Ishikawa (cell line): ENCODE measurements around the gene COPE.

Experiments used
- CEBPB ChIP-seq: IDR thresholded peaks from 2 replicates; pipeline ENCODE4 v1.6.1; 2012
- CREB1 ChIP-seq: IDR thresholded peaks from 2 replicates; pipeline ENCODE4 v1.6.1; 2012; ENCODE audit warnings: low read depth
- EGR1 ChIP-seq: IDR thresholded peaks from 2 replicates; pipeline ENCODE4 v1.6.1; 2012
- EP300 ChIP-seq: IDR thresholded peaks from 2 replicates; pipeline ENCODE4 v1.6.1; 2012; ENCODE audit warnings: borderline replicate concordance
- FOXM1 ChIP-seq: IDR thresholded peaks from 2 replicates; pipeline ENCODE4 v1.6.1; 2012; ENCODE audit warnings: low read depth, borderline replicate concordance
- NFIC ChIP-seq: IDR thresholded peaks from 2 replicates; pipeline ENCODE4 v1.6.1; 2012
- RAD21 ChIP-seq: IDR thresholded peaks from 2 replicates; pipeline ENCODE4 v1.6.1; 2012; ENCODE audit warnings: low read depth
- TAF1 ChIP-seq: IDR thresholded peaks from 2 replicates; pipeline ENCODE4 v1.6.1; 2012; ENCODE audit warnings: low read depth, mild to moderate bottlenecking
- TCF12 ChIP-seq: IDR thresholded peaks from 2 replicates; pipeline ENCODE4 v1.6.1; 2012; ENCODE audit warnings: low read depth
- TEAD4 ChIP-seq: IDR thresholded peaks from 2 replicates; pipeline ENCODE4 v1.6.1; 2012
- YY1 ChIP-seq: IDR thresholded peaks from 2 replicates; pipeline ENCODE4 v1.6.1; 2012; ENCODE audit warnings: low read depth
- ZBTB7A ChIP-seq: IDR thresholded peaks from 2 replicates; pipeline ENCODE4 v1.6.1; 2012; ENCODE audit warnings: low read depth
- TF ChIP-seq, protein P1 (sequence below): IDR thresholded peaks from 2 replicates; pipeline ENCODE4 v1.6.1; 2012; ENCODE audit warnings: low read depth, mild to moderate bottlenecking
- TF ChIP-seq, protein P2 (sequence below): IDR thresholded peaks from 2 replicates; pipeline ENCODE4 v1.6.1; 2012
- TF ChIP-seq, protein P3 (sequence below): IDR thresholded peaks from 2 replicates; pipeline ENCODE4 v1.6.1; 2012

Gene COPE

DNA sequence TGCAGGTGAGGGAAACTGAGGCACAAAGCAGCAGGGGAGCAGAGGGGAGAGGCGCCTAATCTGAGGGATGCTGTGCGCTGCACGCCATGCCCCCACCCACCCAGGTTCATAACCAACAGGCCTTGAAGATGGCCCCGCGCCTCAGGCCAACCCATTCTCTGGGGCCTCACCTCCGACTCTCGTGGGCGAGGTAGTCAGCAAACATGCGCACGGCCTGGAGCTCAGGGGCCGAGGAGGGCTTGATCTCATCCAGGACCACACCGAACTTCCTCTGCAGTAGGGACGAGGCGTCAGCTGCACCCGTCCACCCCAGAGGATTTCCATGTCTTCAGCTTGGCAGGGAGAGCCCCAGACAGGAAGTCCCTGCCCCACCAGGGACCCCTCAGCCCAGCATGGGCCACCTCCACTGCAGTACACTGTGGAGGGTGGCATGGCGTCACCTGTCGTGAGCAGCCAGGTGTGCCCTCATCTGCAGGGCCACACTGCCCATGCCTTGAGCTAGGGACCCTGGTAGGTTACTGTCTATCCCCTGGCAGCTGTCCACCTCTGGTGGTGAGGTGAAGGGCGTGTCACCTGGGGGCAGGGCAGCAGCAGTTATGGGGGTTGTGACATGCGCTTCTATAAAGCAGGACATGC is 8.3 kb downstream of the COPE start:
- TF ChIP-seq EP300 (no peak), TCF12 (no peak), TAF1 (no peak), NFIC (no peak), YY1 (no peak), ZBTB7A (no peak), FOXM1 (no peak), RAD21 (no peak), CEBPB (no peak), EGR1 (no peak), TEAD4 (no peak)
- TF ChIP-seq, protein P1, sequence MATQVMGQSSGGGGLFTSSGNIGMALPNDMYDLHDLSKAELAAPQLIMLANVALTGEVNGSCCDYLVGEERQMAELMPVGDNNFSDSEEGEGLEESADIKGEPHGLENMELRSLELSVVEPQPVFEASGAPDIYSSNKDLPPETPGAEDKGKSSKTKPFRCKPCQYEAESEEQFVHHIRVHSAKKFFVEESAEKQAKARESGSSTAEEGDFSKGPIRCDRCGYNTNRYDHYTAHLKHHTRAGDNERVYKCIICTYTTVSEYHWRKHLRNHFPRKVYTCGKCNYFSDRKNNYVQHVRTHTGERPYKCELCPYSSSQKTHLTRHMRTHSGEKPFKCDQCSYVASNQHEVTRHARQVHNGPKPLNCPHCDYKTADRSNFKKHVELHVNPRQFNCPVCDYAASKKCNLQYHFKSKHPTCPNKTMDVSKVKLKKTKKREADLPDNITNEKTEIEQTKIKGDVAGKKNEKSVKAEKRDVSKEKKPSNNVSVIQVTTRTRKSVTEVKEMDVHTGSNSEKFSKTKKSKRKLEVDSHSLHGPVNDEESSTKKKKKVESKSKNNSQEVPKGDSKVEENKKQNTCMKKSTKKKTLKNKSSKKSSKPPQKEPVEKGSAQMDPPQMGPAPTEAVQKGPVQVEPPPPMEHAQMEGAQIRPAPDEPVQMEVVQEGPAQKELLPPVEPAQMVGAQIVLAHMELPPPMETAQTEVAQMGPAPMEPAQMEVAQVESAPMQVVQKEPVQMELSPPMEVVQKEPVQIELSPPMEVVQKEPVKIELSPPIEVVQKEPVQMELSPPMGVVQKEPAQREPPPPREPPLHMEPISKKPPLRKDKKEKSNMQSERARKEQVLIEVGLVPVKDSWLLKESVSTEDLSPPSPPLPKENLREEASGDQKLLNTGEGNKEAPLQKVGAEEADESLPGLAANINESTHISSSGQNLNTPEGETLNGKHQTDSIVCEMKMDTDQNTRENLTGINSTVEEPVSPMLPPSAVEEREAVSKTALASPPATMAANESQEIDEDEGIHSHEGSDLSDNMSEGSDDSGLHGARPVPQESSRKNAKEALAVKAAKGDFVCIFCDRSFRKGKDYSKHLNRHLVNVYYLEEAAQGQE: no peak
- TF ChIP-seq, protein P2, sequence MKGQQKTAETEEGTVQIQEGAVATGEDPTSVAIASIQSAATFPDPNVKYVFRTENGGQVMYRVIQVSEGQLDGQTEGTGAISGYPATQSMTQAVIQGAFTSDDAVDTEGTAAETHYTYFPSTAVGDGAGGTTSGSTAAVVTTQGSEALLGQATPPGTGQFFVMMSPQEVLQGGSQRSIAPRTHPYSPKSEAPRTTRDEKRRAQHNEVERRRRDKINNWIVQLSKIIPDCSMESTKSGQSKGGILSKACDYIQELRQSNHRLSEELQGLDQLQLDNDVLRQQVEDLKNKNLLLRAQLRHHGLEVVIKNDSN: no peak

DNA sequence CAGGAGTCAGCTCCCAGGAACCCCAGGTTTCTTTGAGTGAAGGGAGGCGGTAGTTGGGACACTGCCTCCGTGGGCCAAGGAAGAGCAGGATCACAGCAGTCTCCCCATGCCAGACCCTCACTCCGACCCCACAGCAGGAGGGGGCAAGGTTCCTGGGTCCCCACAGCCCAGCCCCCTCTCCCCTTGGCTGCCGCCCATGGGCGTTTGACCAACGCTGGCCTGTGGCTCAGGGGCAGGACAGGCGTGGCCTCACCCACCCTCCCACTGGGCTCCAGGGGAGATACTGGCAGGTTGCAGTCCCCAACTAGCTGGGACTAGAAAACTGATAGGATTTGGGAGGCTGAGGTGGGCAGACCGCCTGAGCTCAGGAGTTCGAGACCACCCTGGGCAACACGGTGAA is 9.2 kb downstream of the COPE start:
- TF ChIP-seq EP300 (no peak), TCF12 (no peak), EGR1 (no peak), TEAD4 (no peak), FOXM1 (no peak), CREB1 (no peak), RAD21 (no peak), NFIC (no peak), YY1 (no peak), TAF1 (no peak), CEBPB (no peak), ZBTB7A (no peak)
- TF ChIP-seq, protein P3, sequence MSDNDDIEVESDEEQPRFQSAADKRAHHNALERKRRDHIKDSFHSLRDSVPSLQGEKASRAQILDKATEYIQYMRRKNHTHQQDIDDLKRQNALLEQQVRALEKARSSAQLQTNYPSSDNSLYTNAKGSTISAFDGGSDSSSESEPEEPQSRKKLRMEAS: no peak
- TF ChIP-seq, protein P2: no peak
- TF ChIP-seq, protein P1: no peak

DNA sequence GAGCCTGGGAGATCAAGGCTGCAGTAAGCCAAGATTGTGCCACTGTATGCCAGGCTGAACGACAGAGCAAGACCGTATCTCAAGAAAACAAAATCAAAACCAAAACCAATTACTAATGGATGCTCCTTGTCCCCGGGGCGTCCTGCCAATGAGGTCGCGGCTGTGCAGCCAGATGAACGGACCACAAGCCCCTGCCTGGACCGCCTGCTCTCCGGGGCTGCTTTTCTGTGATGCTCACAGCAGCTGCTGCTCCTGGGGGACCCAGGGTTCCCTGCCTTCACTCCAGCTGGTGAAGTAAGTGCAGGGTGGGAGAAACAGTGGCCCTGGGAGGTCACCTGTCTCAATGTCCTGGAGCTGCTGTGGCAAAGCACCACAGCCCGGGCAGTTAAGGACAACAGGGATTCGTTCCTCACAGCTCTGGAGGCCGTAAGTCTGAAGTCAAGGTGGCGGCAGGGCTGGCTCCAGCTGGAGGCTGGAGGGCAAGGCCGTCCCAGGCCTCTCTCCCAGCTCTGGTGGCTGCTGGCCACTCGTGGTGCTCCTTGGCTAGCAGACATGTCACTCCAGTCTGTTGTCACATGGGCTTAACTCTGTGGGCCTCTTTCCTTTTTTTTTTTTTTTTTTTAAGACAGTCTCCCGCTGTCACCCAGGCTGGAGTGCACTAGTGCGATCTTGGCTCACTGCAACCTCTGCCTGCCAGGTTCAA is 10.1 kb downstream of the COPE start:
- TF ChIP-seq EP300: no peak
- no peak for TF ChIP-seq TCF12
- TF ChIP-seq ZBTB7A: no peak
- TF ChIP-seq, protein P2: no peak
- no peak for TF ChIP-seq YY1
- TF ChIP-seq EGR1: no peak
- TF ChIP-seq RAD21: no peak
- TF ChIP-seq, protein P3: no peak
- no peak for TF ChIP-seq TAF1
- TF ChIP-seq TEAD4: no peak
- TF ChIP-seq, protein P1: no peak
